Activated CD4-positive, alpha-beta T cell treated with anti-CD3 and anti-CD28 coated beads, Interleukin-10, Interleukin-2, amounts not matched to agents 100 ng/mL and 50 ng/mL, durations not matched to agents 16 hours and 8 hours (primary cell): ENCODE measurements around the gene SYNC.
"Not testable (repeated sequence)": the region's sequence is repeated elsewhere in the genome, so short reads cannot be mapped to it uniquely, and the experiment has no call there.

Experiments
- DNase-seq: peaks from one replicate; pipeline ENCODE4 v3.0.0-alpha.2; 2020

The SYNC gene

DNA sequence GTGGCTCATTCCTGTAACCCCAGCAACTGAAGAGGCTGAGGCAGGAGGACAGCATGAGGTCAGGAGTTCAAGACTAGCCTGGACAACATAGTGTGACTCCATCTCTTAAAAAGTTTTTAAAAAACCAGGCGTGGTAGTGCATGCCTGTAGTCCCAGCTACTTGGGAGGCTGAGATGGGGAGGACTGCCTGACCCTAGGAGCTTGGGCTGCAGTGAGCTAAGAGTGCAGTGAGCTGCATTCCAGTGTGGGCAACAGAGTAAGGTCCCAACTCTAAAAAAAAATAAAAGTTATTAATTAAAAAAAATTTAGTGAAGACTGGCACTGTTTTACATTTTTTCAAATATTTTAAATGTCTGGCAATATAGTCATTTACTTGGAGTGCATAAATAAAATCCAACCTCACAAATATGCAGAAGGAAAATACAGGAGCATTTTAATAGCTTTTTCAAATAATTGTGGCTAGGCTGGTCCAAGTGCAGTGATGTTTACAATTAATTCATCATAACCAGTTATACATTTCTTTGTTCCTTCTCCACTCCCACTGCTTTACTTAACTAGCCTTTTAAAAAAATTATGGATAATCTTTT is 63.0 kb downstream of the SYNC start:
- DNase-seq = no peak

DNA sequence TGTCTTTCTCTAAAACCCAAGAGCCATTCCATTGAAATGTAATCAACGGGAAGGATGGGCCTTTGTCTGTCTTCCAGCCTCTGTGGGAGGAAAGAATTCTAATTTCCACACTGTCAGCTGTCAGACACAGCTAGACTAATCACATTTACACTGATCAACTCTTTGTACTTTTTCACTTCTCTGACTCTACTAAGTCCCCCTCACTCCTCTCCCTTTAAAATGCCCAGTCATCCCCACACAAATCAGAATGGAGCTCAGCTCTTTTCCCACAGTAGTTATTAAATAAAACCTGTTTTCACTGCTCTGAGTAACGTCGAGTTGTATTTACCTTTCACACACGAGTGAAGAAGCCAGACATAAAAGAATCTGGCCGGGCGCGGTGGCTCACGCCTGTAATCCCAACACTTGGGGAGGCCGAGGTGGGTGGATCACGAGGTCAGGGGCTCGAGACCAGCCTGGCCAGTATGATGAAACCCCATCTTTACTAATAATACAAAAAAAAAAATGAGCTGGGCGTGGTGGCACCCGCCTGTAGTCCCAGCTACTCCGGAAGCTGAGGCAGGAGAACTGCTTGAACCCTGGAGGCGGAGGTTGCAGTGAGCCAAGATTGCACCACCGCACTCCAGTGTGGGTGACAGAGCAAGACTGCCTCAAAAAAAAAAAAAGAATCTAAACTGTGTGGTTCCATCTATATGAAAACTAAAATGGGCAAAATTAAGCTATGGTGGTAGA is 65.5 kb downstream of the SYNC start:
- DNase-seq = no peak

DNA sequence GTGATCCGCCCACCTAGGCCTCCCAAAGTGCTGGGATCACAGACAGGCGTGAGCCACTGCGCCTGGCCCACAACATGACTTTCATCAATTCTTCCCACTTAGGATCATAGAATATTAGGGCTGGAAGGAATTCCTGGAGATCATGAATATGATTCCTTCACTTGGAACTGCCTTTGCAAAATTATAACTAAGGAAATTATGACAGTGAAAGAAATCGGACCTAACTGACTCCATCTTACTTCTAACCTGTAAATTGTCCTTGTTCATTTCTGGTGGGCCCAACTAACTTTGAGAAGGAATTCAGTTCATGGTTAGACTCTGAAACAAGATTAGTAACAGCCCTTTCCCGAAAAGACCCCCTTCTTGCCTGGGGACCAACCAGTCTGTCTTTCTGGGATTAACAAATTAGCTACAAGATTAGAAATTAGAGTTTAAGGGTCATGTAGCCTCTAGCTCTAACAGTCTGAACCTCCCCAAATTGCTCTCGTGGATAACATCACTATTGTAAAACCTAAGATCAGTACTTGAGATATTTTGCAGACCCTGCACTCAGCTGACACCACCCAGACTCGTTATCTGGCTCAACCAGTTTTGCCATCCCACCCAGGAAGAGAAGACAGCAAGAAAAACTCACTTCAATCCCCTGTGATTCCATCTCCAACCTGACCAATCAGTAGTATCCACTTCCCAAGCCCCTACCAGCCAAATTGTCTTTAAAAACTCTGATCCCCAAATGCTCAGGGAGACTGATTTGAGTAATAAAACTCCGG is 66.9 kb downstream of the SYNC start:
- no peak for DNase-seq

DNA sequence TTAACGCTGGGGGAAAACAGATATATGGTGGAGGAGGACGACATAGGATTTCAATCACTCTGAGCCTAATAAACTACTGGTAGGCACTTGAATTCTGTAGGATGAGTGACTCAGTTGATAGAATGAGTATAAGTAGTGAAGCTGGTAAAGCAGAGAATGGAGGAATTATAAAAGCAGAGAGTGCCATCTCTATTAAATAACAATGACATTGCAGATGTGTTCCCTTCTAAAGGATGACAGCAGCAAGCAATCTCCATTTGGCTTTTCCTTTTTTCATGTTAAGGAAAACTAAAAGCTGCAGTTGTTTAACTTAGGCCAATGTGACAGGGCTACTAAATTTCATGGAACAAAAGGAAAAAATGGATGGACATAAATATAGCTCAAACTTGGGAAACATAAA is 69.7 kb downstream of the SYNC start:
- no peak for DNase-seq

DNA sequence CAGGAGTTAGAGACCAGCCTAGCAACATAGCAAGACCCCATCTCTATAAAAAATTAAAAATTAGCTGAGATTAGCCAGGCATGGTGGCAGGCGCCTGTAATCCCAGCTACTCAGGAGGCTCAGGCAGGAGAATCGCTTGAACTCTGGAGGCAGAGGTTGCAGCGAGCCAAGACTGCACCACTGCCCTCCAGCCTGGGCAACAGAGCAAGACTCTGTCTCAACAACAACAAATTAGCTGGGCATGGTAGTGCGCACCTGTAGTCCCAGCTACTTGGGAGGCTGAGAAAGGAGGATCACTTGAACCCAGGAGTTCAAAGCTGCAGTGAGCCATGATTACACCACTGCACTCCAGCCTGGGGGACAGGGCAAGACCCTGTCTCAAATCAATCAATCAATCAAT is 72.4 kb downstream of the SYNC start:
- not testable (repeated sequence) for DNase-seq
